HT-29 (cell line): ENCODE results near the gene STK40. TPM values are rescaled to one million over a fixed set of nuclear protein-coding genes. Genes with fewer than 3 reads are reported as not detected.
A peak's percentile ranks its signal among the peaks of the same experiment; 100 is the strongest.

ENCODE experiments used
- DNase-seq: peaks from one replicate; pipeline ENCODE4 v3.0.0-alpha.2; 2015; ENCODE audit warnings: low spot score
- total RNA-seq: library from RNA; depleted of rRNA; stranded (reverse); fragments of >200 nt; shearing (Covaris generic); gene quantifications from 2 replicates; pipeline ENCODE4 v1.2.3, GENCODE V29; 2014

STK40 gene
- total RNA-seq, 1 experiment from 2014 or later, result 26.2 TPM

DNA sequence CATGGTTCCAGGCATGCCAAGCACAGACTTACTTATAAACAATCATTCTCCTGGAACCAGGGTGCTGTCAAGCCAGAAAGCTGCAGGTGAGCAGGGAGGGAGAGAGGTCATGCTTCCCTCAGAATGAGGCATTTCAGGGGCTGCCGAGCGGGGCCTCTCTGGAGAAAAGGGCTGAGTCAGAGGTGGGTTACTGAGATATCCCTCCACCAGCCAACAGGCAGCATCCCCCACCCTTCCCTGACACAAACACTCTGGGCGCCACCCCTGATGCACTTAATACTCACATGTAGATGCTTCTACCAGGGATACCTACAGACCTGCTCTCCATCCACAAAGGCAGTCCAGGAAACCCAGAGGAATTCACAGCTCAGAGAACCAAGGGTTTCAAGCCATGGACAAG lies 13.1 kb downstream of the STK40 start:
- DNase-seq, result no peak

DNA sequence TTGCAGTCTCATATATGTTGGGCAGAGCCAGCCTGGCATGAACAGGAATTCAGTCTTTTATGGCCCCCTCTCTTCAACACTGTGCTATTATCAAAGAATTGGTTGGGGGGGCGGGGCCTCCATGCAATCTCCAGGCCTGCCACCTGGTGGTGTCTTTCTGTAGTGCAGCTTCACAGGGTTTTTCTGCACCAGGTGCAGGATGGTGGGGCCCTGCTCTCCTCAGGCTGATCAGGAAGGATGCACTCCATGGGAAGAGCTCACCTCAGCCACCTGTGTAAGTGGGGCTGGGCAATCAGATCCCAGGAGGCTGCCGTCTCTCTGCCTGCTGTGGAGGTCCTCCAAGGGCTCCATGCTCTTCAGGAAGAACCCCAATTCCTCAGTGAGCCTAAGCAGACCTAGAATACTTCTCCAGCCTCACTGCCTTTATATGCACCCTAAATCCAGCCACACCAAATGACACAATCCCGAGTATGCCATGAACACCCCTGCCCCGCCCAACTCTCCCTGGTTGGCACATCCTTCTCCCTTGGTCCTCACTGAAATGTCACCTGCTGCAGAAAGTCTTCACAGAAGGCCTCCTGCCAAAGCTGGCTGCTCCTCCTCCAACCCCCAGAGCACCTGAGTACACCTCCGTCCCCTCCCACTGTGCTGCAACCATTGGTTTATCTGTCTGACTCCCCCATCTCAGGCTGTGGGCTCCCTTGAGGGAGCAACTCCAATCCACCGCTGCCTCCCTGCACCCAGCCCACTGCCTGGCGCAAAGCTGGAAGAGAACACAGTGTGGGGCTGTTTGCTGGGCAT lies 16.5 kb downstream of the STK40 start:
- DNase-seq, result peak; percentile 88

DNA sequence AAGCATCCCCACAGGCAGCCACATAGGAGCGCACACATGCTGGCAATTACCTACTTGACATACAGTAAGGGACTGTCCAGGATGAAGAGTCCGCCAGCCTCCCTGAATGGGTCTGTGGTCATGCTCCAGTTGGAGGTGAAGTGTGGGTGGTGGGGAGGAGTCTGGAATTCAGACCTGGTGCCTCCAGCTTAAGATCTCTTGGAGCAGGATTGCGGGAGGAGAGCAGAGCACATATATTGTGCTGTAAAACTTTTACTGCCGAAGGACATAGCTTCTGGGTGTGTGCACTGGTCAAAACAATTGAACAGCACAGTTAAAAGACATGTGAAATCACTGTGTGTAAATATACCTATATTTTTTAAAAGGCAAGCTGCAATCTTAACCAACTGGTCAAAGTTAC lies 17.9 kb downstream of the STK40 start:
- DNase-seq, result no peak

DNA sequence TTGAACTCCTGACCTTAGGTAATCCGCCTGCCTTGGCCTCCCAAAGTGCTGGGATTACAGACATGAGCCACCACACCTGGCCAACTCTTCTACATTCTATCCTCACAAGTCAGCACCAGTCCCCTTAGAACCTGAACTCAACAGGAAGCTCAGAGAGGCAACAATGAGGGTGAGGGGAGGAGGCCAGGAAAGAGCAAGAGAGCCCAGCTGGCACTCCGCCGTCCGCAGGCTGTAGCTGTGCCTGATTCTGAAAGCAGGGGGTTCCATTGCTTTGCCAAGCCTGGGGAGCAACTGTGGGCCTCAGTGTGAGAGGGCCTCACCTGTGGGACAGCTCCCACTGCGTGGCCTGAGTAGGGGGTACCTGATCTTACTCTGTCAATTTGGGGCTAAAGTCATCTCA lies 18.7 kb downstream of the STK40 start:
- no peak for DNase-seq

DNA sequence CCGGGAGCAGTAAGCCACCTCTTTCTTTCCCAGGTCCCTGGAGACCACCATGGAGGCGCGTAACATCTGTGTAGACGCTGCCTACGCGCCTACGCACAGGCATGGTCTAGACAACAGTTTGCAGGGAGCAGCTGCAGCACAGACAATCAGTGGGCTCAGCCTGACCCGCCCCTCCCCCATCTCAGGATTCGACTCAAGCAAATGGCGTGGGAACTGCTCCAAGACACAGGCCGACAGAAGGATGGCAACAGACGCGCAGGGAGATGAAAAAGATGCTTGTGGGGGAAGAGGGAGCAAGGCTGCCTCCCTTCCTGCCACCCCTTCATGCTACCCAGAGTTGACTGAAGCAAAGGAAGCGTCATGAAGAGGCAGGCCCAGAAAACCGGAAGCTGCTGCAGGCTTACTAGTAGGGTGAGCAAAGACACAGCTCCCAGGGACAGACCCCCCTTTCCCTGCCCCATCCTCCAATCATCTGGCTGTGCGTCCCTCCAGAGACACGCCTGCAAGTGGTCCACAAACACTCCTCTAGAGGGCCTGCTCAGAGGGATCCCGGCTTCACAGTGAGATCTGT lies 19.5 kb downstream of the STK40 start:
- no peak for DNase-seq

DNA sequence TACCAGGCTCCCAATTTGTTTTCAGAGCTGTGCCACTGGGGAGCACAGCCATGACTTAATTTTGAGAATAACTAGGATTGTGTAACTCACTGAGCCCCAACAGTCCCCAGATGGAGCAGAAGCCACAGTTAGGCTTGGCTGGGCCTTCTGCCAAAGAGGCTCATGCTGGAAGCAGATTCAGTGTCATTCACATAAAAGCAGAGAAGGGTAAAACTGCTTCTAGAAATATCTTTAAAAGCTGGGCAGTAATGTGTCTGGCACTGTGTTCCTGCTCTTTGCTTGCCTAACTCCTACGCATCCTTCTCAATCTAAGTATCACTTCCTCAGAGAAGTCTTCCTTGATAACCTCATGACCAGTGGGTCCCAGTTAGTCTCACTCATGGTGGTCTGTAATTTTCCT lies 20.3 kb downstream of the STK40 start:
- no peak for DNase-seq

DNA sequence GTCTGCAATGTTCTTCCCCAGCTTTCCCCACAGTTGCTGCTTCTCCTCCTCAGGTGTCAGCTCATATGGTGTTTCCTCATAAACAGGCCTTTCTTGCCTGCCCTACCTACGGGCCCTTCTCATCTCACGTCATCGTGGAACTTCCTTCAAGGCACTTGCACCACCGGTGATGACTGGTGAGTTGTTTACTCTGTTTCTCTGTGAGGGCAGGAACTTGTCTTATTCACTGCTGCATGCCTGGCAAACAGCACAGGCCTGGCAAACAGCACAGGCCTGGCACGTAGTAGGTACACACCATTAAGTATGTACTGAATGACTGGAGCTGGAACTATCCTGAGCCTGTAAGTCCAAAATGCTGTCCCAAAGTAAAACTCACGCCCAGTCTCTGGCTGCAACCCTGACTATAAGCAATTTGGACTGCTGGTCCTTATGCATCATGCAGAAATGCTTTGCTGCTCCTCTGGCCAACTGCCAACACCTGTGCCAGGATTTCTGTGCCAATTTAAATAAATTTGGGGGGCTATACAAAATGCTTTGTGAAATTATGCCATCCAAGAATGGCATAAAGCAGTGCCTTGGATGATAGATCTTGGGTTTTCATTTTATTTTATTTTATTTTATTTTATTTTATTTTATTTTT lies 25.7 kb downstream of the STK40 start:
- DNase-seq, result no peak

DNA sequence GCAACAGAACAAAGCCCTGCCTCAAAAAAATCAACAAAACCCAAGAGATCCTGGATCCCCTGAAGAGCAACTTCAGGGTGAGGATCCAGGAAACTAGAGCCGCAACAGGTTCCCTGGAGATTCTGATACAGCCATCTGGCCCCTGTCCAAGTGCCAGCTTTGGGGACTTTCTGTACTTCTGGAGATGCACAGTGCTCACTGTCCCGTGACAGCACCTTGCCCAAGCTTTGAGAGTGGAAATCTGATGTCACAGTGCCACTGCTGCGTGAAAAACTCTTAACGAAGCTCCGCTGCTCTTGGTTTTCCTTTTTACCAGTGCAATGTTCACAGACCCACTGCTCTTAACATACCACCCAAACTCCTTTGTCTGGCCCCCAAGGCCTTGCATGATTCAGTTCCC lies 26.3 kb downstream of the STK40 start:
- DNase-seq, result no peak

DNA sequence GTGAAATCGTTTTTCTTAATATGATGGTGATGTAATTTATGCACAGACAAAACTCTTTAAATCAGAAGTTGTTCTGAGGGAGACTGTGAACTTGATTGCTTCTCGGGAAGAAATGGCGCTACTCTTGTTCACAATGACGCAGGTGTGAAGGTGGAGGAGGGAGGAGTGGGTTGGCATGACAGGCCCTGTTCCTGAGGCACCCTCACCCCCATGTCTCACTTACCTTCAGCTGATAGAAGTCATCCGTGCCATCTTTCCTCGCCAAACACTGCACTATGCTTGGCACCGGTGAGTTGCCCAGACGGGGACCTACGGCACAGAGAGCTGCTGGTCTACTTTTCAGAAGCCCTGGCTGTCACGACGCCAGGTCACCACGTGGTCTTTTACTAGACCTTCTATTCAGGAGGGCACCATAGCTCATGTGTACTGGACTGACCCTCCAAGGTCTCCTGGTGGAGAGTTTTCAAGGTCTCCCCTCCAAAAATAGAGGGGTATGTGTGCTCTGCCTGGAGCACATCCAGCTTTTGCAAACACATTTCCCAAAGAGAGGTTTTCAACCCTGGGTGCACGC lies 27.1 kb downstream of the STK40 start:
- no peak for DNase-seq

DNA sequence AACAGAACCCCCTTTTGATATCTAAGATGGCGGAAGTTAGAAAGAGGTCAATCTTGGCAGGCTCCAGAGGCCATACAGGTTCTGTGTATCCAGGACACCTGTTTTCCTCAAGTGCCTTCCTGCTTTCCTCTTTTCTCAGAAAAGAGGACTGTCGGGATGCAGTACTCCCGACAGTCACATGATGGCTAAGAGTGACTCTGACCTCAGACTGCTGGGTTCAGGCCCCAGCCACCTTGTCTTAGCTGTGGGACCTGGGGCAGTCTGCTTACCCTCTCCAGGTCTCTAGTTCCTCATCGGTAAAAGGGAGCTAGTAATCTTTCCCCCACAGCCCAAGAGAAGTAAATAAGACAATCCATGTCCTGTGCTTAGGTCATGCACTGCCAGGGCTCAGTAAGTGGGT lies 29.9 kb downstream of the STK40 start:
- DNase-seq, result no peak

DNA sequence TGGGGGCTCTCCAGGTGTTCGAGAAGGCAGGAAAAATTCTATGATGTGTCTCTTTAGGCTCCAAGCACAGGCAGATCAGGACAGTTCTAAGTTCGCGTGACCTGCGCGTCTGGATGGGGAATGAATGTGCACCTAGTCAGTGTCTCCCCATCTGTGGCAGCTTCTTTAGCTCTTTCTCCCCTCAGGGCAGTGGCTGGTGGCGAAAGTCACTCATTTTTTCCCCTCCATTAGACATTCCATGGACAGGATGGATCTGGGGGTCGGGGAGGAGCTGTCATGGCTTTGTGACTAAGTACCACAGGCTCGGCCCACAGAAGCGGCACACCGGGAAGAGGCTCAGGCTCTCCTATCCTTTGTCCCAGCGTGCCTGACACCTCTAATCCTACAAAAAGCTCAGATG lies 31.2 kb downstream of the STK40 start:
- DNase-seq, result no peak

DNA sequence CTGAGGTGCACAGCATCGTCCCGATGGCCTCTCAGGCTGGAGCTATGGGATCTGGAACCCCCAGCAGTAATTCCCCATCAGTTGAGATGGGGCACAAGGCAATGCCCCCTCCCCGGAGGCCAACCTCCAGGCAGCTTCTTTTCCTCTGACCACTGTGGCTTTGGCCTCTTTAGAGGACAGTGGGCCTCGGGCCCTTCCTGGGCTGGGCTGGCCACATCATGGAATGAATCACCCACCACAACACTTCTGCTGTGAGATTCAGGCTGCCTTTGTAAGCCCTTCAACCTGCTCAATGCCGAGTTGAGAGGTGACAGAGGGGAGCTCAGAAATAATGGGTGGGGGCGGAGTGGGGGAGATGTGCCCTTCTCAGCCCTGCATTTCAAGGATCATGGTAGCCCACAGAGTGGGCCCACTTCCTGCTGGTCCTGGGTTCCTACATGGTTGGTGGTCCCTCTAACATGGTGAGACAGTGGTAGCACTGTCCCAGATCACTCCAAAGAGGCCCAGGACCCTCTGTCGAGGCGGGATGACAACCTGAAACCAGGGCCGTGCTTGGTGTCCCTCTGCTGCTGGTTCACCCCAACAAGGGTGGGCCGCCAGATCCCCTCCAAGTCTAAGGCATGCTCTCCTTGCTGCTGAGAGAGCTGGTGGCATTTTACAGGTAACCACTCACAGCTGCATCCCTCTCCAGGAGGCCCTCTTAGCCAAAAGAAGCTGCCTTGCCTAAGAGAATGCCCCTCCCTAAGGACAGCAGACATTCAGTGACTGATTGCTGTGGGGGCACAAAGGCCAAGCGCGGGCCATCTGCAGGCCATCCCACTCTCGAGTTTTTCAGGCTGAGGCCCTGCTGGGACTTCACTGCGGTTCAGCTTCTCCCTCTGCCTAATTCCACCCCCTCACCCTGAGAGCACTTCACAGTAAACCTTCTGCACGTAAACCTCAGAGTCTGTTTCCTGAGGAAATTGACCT lies 32.5 kb downstream of the STK40 start:
- no peak for DNase-seq

DNA sequence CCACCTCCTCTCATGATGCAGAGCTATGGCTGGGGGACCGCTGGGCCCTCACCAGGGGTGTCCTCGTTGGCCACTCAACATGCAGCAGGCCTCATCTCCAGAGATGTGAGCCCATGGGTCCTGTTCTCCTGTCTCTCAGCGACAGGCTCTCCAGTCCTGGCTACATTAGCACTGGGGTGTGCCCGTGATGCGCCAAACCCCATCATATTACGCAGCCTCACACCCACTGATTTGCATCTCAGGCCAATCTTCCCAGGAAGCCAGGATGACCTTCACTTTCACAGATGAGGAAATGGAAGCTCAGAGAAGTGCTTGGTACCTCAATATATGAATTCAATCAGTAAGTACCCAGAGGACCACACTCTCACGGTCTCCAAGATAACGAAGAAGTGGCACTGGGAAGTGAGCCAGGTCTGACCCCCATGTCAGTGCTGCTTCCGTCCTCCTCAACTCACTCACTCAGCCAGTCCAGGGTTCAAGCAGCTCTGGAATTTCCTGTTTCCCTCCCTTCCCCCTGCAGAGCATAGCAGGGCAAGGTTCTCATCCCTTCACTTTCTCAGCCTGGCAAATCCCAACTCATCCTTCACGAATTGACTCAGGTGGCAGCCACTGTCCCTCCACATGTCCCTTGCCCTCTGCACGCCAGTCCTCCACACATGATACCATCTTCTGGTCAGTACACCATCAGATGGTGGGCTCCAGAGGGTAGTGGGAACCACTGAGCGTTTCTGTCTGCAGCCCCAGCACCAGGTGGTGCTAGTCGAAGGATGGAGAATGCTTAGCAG lies 33.4 kb downstream of the STK40 start:
- no peak for DNase-seq

DNA sequence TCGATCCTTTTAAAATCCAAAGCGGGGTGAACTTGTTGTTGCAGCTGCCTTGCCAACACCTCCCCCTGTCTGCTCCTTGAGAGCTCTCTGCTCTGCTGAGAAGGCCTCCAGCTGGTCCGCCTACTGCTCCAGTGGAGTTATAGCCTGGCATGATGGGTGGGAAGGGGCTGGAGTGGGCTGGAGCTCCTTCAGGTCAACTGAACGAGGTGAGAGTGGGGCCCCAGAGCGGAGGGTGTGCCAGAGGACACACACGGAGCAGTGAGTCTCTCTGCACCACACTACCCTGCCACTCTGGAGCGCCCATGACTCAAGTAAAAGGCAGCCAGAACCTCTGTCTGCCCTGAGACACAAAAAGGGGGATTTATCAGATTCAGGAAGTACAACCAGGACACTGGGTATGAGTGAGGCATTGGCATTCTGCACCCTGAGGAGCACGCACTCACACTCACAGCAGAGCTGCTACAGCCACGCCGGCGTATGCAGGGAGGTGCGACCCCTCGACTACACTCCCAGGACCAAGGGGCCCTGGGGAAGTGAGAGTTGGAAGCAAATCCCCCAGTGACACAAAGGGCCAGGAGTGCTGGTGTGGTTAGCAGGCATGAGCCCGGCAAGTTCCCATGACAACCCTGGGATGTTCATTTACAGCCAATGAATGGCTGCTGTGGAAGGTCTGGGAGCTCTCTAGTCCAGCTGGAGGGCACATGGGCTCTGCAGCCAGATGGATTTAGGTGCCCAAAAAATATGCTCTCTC lies 34.3 kb downstream of the STK40 start:
- DNase-seq, result no peak

DNA sequence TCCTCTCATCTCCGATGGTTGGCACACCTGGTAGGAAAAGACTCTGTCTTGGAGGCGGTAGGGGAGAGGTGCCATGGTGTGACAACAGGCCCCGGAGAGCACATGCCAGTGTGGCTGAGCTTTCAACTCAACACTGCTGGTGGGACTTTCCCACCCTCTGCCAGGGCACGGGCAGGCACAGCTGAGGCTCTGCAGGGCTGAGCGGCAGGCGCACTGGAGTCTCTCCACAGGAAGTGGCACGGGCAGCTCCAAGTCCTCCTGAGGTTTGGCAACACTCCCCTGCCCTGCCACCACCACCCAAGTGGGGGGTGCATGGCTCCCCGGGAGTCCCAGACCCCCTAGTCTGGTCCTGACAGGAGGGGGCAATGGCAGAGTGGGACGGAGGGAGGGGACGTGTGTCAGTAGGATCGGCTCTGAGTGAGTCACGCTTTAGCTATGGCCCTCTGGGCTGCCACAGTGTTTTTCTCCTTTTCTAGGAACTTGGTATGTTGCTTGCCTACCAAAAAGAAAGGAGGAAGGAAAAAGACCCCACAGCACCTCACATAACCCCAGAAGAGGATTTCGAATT lies 35.0 kb downstream of the STK40 start:
- DNase-seq, result no peak

DNA sequence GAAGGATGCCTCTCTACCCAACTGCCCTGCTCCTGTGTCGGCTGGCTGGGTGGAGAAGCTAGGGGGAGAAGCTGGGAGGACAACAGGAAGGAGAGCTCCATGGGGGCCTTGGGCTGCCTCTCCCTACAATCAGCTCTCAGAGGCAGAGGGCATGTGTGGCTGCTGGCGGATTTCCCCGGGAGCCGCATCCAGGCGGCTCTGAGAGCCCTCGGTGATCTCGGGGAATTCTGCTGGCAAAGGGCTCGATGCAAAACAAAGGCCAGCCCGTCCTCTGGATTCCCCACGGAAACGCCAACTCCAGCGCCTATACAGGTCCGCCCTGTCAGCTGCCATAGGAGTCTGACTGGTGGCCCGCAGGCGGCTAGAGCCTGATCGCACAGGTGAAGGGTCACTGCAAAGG lies 35.9 kb downstream of the STK40 start:
- DNase-seq, result no peak

DNA sequence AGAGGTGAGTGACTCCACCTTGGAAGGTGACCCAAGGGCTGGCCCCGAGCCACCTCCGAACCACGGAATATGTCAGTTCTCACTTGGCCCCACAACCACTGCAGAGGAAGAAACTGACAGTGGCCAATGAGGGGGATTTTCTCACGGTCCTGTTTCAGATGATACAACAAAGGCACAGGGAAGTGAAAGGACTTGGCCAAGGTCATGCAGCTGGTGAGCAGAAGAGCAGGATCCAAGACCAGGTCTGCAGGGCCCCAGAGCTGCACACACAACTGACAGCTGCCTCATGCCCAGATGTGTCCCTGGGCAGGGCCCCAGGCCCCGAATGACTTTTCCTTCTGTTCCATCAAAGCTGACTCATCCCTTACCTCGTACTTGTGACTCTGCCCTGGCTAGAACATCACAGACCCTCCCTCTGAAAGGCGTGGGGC lies 36.5 kb downstream of the STK40 start:
- DNase-seq, result no peak

DNA sequence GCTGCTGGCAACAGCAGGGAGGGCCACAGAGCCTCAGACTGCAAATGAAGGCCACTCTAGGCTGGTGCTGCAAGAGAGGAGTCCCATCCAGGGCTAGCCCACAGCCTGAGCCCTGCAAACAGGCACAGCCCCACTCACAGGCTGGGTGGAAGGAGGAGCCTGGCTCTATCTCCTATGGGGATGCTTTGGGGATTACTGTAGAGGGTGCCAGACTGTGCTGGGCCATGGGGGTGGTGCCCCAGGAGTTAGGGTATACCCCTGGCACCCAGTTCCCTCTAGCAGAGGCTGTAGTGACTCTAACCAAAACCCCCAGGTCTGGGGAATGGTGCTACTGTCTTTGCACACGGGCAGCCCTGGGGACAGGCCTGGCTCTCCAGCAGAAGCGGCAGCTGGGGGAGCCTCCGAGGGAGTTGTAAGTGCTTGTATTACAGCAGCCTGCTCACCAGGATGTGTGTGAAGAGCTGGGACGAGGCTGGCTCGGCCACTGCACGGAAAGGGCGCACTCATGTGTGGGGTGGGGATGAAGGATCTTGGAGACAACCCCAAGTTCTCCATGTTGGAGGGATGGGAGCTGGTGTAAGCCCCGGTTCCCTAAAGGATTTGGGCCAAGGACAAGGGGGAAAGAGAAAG lies 38.9 kb downstream of the STK40 start:
- no peak for DNase-seq

DNA sequence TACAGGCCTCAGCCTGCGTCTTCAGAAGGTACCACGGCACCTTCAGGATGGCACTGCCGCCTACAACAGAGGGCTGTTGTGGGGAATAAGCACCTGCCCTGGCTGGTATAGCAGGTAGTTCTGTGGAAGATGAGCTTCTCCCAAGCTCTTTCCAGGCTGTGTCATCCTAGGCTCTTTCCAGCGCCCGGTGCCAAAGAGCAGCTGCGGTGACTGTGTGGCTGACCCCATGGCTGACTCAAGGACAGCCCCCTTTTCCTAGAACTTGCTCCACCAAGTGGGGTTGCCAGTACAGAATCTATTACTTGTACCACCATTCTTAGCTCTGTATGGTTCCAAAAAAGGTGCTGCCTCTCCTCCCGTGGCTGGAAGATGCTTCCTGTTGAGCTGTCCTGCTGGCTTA lies 40.4 kb downstream of the STK40 start:
- DNase-seq, result no peak
